CD14-positive monocyte (primary cell): ENCODE measurements around the gene TCEANC. TPM values are rescaled to one million over a fixed set of nuclear protein-coding genes. Genes with fewer than 3 reads are reported as not detected.
A peak's percentile ranks its signal among the peaks of the same experiment; 100 is the strongest.

Source experiments
- DNase-seq, 3 donors: peaks; one replicate each; pipeline ENCODE4 v3.0.0-alpha.2; 2011 to 2022
- H2AFZ ChIP-seq: 2 replicates; pipeline ENCODE4 v1.6.0; 2012; ENCODE audit warnings: mild to moderate bottlenecking, low read depth, low read length, inconsistent platforms; ENCODE audit not compliant: insufficient read depth, poor library complexity, severe bottlenecking
- H3K27ac ChIP-seq, 2 donors: 1 replicate in 1 of 2; 2 replicates in 1 of 2; pipeline ENCODE4 v1.5.1; 2012 to 2013; ENCODE audit warnings: low read length in 2 of 2, control low read depth in 1 of 2, inconsistent platforms in 1 of 2, low read depth in 1 of 2, mild to moderate bottlenecking in 1 of 2
- H3K27me3 ChIP-seq, 2 donors: one replicate each; pipeline versions ENCODE4 v1.6.0 to v1.6.1; 2011 to 2013; ENCODE audit warnings: low read length in 2 of 2; ENCODE audit not compliant: control insufficient read depth in 2 of 2, insufficient read depth in 2 of 2
- H3K36me3 ChIP-seq, 2 donors: replicated peaks in 1 of 2; 1 replicate in 1 of 2; 2 replicates in 1 of 2; pipeline versions ENCODE4 v1.5.1 to v1.6.1; 2012 to 2013; ENCODE audit warnings: low read length in 2 of 2, control low read depth in 1 of 2, inconsistent platforms in 1 of 2, mild to moderate bottlenecking in 1 of 2; ENCODE audit not compliant: insufficient read depth in 2 of 2, control insufficient read depth in 1 of 2
- H3K4me1 ChIP-seq, 2 donors: 1 replicate in 1 of 2; 2 replicates in 1 of 2; pipeline versions ENCODE4 v1.5.1 to v1.6.1; 2012 to 2013; ENCODE audit warnings: low read length in 2 of 2, control low read depth in 1 of 2, inconsistent platforms in 1 of 2, mild to moderate bottlenecking in 1 of 2, moderate library complexity in 1 of 2; ENCODE audit not compliant: insufficient read depth in 2 of 2, control insufficient read depth in 1 of 2
- H3K4me2 ChIP-seq: replicated peaks from 2 replicates; pipeline ENCODE3; 2012; ENCODE audit warnings: low read length, moderate library complexity, mild to moderate bottlenecking; ENCODE audit not compliant: poor library complexity, severe bottlenecking; ENCODE audit errors: extremely low read depth
- H3K4me3 ChIP-seq, 3 experiments: fragments of 200-600 bp in 1 of 3; sonication (generic) in 1 of 3; replicated peaks in 1 of 3; 1 replicate in 2 of 3; 2 replicates in 1 of 3; pipeline ENCODE4 v1.5.1; 2011 to 2013; ENCODE audit warnings: low read length in 3 of 3, mild to moderate bottlenecking in 3 of 3, control low read depth in 2 of 3, low read depth in 2 of 3, inconsistent platforms in 1 of 3, moderate library complexity in 1 of 3
- H3K79me2 ChIP-seq: 2 replicates; pipeline ENCODE4 v1.6.0; 2012; ENCODE audit warnings: mild to moderate bottlenecking, control low read depth, inconsistent platforms, low read length, moderate library complexity; ENCODE audit not compliant: insufficient read depth
- H3K9ac ChIP-seq: 2 replicates; pipeline ENCODE4 v1.6.0; 2017; ENCODE audit warnings: low read length, mild to moderate bottlenecking; ENCODE audit not compliant: insufficient read depth, poor library complexity, severe bottlenecking
- H3K9me3 ChIP-seq, 2 donors: replicated peaks in 1 of 2; 1 replicate in 1 of 2; 2 replicates in 1 of 2; pipeline versions ENCODE4 v1.5.1 to v1.6.1; 2012 to 2013; ENCODE audit warnings: low read length in 2 of 2, control low read depth in 1 of 2; ENCODE audit not compliant: control insufficient read depth in 1 of 2, insufficient read depth in 1 of 2
- H4K20me1 ChIP-seq: 2 replicates; pipeline ENCODE4 v1.6.0; 2012; ENCODE audit warnings: mild to moderate bottlenecking, low read length, control low read depth, moderate library complexity; ENCODE audit not compliant: insufficient read depth
- H3K27ac Mint-ChIP-seq, 7 donors: one replicate each; pipeline ENCODE4 v1.8.0; 2020; ENCODE audit warnings: mild to moderate bottlenecking in 7 of 7, mixed read lengths in 7 of 7, moderate library complexity in 6 of 7, inconsistent platforms in 2 of 7
- H3K27me3 Mint-ChIP-seq, 3 donors: one replicate each; pipeline ENCODE4 v1.8.0; 2021 to 2022; ENCODE audit warnings: low read depth in 3 of 3, mild to moderate bottlenecking in 3 of 3, mixed read lengths in 3 of 3, moderate library complexity in 3 of 3, inconsistent platforms in 1 of 3
- H3K36me3 Mint-ChIP-seq, 2 donors: one replicate each; pipeline ENCODE4 v1.8.0; 2020; ENCODE audit warnings: mixed read lengths in 2 of 2, inconsistent platforms in 1 of 2, mild to moderate bottlenecking in 1 of 2
- H3K4me1 Mint-ChIP-seq: one replicate; pipeline ENCODE4 v1.8.0; 2020; ENCODE audit warnings: mild to moderate bottlenecking, mixed read lengths
- H3K4me3 Mint-ChIP-seq, 2 donors: one replicate each; pipeline ENCODE4 v1.8.0; 2020; ENCODE audit warnings: mild to moderate bottlenecking in 2 of 2, mixed read lengths in 2 of 2, moderate library complexity in 1 of 2
- H3K9me3 Mint-ChIP-seq, 7 donors: one replicate each; pipeline ENCODE4 v1.8.0; 2020 to 2022; ENCODE audit warnings: mixed read lengths in 7 of 7, mild to moderate bottlenecking in 6 of 7, moderate library complexity in 6 of 7, inconsistent platforms in 2 of 7
- CTCF ChIP-seq: fragments of 200-600 bp; IDR thresholded peaks from one replicate; pipeline ENCODE4 v1.8.0; 2022; ENCODE audit warnings: antibody characterized with exemption, mild to moderate bottlenecking
- WGBS: methylation state at CpG from one replicate; pipeline ENCODE4 v1.1.5; 2013; ENCODE audit warnings: missing lambda C conversion rate; ENCODE audit not compliant: insufficient coverage; 5-methylcytosine and 5-hydroxymethylcytosine counted together
- intact Hi-C, 2 donors: fragments of 100-400 bp; cut with micrococcal nuclease; formaldehyde crosslinking; loops; one replicate each; pipeline versions ENCODE4 v1.15.0 to v1.15.1; 2023
- polyA plus RNA-seq, 3 donors: library from polyadenylated mRNA; depleted of rRNA in 1 of 3; unstranded in 2 of 3; stranded (reverse) in 1 of 3; fragments of 300-500 nt in 2 of 3; fragments of >200 nt in 1 of 3; fragmentation: Illumina TruSeq in 2 of 3; gene quantifications; 1 replicate in 2 of 3; 2 replicates in 1 of 3; pipeline ENCODE4 v1.2.3, GENCODE V29; 2012 to 2021

TCEANC gene
- polyA plus RNA-seq, 3 donors, result 1.6 to 2.8 (median 1.9) TPM

- peak; percentile 19 to 66 (median 47) for DNase-seq
- intact Hi-C loops, result loop anchor here (5.0 to 10.0 kb wide), 2 partner anchors 37 to 1185 kb away; partner anchors contain the start of genes FANCB (in 1 of the 2), MOSPD2 (in 1 of the 2) and TCEANC (in 1 of the 2)
- H2AFZ ChIP-seq, result peak overlapping the region; percentile 73
Observed at GRCh38 chrX:13689741-13690211, 36.8 kb downstream of the TCEANC start.

GRCh38 chrX:13690836-13691235 lies 37.9 kb downstream of the TCEANC start:
- Histone ChIP-seq H2AFZ (no peak overlapping the region), H3K4me3 (peak overlapping the region in 1 of 3 experiments; percentile 85), H3K27me3 (peaks cover 0 to 12% of the 10 kb centered on the region in 2 donors), H3K4me1 (peaks cover 51 to 54% of the 10 kb centered on the region in 2 donors), H3K4me2 (peak overlapping the region; percentile 71), H3K27ac (peak overlapping the region in 1 of 2 donors; percentile 94), H3K36me3 (no peaks in the 10 kb centered on the region), H3K9ac (peak overlapping the region; percentile 94), H3K79me2 (peaks cover 78% of the 10 kb centered on the region), H3K9me3 (no peaks in the 10 kb centered on the region), H4K20me1 (peaks cover 38% of the 10 kb centered on the region)
- WGBS, result no CpG with 5 or more reads among the region's 3 CpGs
- no peak for TF ChIP-seq CTCF
- DNase-seq, result no peak
- H3K36me3 Mint-ChIP-seq, result peaks cover 0 to 3% of the 10 kb centered on the region in 2 donors
- peaks cover 48% of the 10 kb centered on the region for H3K4me1 Mint-ChIP-seq
- H3K9me3 Mint-ChIP-seq, result peaks cover 0 to 6% (median 0%) of the 10 kb centered on the region in 7 donors
- peaks cover 0 to 36% (median 0%) of the 10 kb centered on the region in 3 donors for H3K27me3 Mint-ChIP-seq
- H3K4me3 Mint-ChIP-seq, result peak overlapping the region; percentile 55 to 92
- peak overlapping the region in 6 of 7 donors; percentile 3 to 97 (median 90) for H3K27ac Mint-ChIP-seq
- intact Hi-C loops, result loop anchor here (5.0 to 10.0 kb wide), 2 partner anchors 39 to 1184 kb away; partner anchors contain the start of genes FANCB (in 1 of the 2), MOSPD2 (in 1 of the 2) and TCEANC (in 1 of the 2)

More at GRCh38 chrX:13689741-13690211, 36.8 kb downstream of the TCEANC start:
- Mint-ChIP-seq H3K27ac (peak overlapping the region; percentile 87 to 97 (median 94)), H3K4me3 (peak overlapping the region; percentile 83 to 92), H3K27me3 (peaks cover 0 to 37% (median 0%) of the 10 kb centered on the region in 3 donors), H3K36me3 (no peaks in the 10 kb centered on the region), H3K4me1 (peaks cover 45% of the 10 kb centered on the region), H3K9me3 (peaks cover 0 to 6% (median 0%) of the 10 kb centered on the region in 7 donors)
- Histone ChIP-seq H3K4me2 (peak overlapping the region; percentile 71), H3K4me3 (peak overlapping the region; percentile 75 to 91 (median 85)), H3K79me2 (peaks cover 68% of the 10 kb centered on the region), H4K20me1 (peaks cover 28% of the 10 kb centered on the region), H3K27ac (peak overlapping the region; percentile 93 to 94), H3K9me3 (no peaks in the 10 kb centered on the region), H3K36me3 (no peaks in the 10 kb centered on the region), H3K27me3 (peaks cover 0 to 12% of the 10 kb centered on the region in 2 donors), H3K4me1 (peaks cover 41 to 45% of the 10 kb centered on the region in 2 donors), H3K9ac (peak overlapping the region; percentile 94)
- 0% methylated on average over 5 of the region's 16 CpGs for WGBS
- TF ChIP-seq CTCF, result no peak
